Kidney (tissue), 14 donors: ENCODE measurements around the gene TAOK1. TPM values are rescaled to one million over a fixed set of nuclear protein-coding genes. Genes with fewer than 3 reads are reported as not detected.
A peak's percentile ranks its signal among the peaks of the same experiment; 100 is the strongest.

Experiments
- DNase-seq, 5 donors: peaks; one replicate each; pipeline ENCODE4 v3.0.0-alpha.2; 2013 to 2020
- FAIRE-seq: peaks from 2 replicates; lab custom pipeline; 2012; peaks lifted over from hg19 to GRCh38; lab: Jason Lieb, UNC
- H3K27ac ChIP-seq, 2 donors: one replicate each; pipeline ENCODE4 v1.7.0; 2013; ENCODE audit warnings: low read depth in 2 of 2, low read length in 2 of 2, inconsistent platforms in 1 of 2
- H3K27me3 ChIP-seq: one replicate; pipeline ENCODE4 v1.7.1; 2013; ENCODE audit warnings: low read length, inconsistent platforms; ENCODE audit not compliant: control insufficient read depth, insufficient read depth
- H3K36me3 ChIP-seq, 3 donors: one replicate each; pipeline versions ENCODE4 v1.7.0 to v1.7.1; 2013; ENCODE audit warnings: low read length in 3 of 3, control low read depth in 1 of 3, inconsistent platforms in 1 of 3; ENCODE audit not compliant: insufficient read depth in 3 of 3, control insufficient read depth in 2 of 3
- H3K4me1 ChIP-seq, 3 donors: one replicate each; pipeline versions ENCODE4 v1.7.0 to v1.7.1; 2013; ENCODE audit warnings: low read length in 3 of 3, inconsistent platforms in 1 of 3, low read depth in 1 of 3; ENCODE audit not compliant: control insufficient read depth in 2 of 3, insufficient read depth in 2 of 3
- H3K4me3 ChIP-seq, 3 donors: one replicate each; pipeline versions ENCODE4 v1.7.0 to v1.8.1; 2013; ENCODE audit warnings: low read length in 3 of 3, control low read depth in 1 of 3, inconsistent platforms in 1 of 3
- H3K9ac ChIP-seq, 3 donors: one replicate each; pipeline versions ENCODE4 v1.7.0 to v1.7.1; 2013; ENCODE audit warnings: low read length in 3 of 3, control low read depth in 1 of 3, inconsistent platforms in 1 of 3
- H3K9me3 ChIP-seq, 3 donors: one replicate each; pipeline versions ENCODE4 v1.7.0 to v1.7.1; 2013; ENCODE audit warnings: low read length in 3 of 3, control low read depth in 1 of 3, inconsistent platforms in 1 of 3; ENCODE audit not compliant: control insufficient read depth in 2 of 3, insufficient read depth in 1 of 3
- intact Hi-C: fragments of 100-400 bp; cut with DNase I; formaldehyde crosslinking; loops from one replicate; pipeline ENCODE4 v1.11.1; 2022
- polyA plus RNA-seq: library from polyadenylated mRNA; stranded (reverse); fragments of 350-450 nt; fragmentation: Illumina TruSeq; extraction: RNeasy Lipid Tissue Mini Kit (QIAGEN cat#74804); gene quantifications from one replicate; pipeline ENCODE4 v1.2.3, GENCODE V29; 2014; ENCODE audit warnings: low read depth, low replicate concordance; ENCODE audit not compliant: insufficient read depth
- total RNA-seq: library from RNA; stranded (reverse); fragmentation: NEBNext Ultra II Directional; extraction: Animal tissue kit (Norgen Biotek cat#: 25700); gene quantifications from one replicate; pipeline ENCODE4 v1.2.1, GENCODE V29; 2021
- TF ChIP-seq, protein P1 (sequence below): IDR thresholded peaks from 3 replicates; pipeline ENCODE4 v1.5.1; 2012; ENCODE audit warnings: mild to moderate bottlenecking, moderate library complexity, borderline replicate concordance; ENCODE audit not compliant: insufficient read depth; ENCODE audit errors: extremely low read depth
- donor health status: control.
- donor health status: control.
- donor health status: control.
- donor health status: control.
- donor health status: control.
- donor health status: DM: yes; HTN: yes; CAD: no.
- donor health status: Normal renal cell carcinoma (clear cell type).

The TAOK1 gene
- total and polyA plus RNA-seq, 2 donors from 2014 or later = 5.0 to 74.9 TPM

GRCh38 chr17:29590411-29591145 lies 200.4 kb downstream of the TAOK1 start:
- Histone ChIP-seq H3K27ac (peak overlapping the region; percentile 51 to 53), H3K4me3 (peak overlapping the region in 1 of 3 donors; percentile 76), H3K4me1 (peaks cover 0 to 53% (median 27%) of the 10 kb centered on the region in 3 donors), H3K36me3 (no peaks in the 10 kb centered on the region), H3K9me3 (no peaks in the 10 kb centered on the region), H3K27me3 (no peaks in the 10 kb centered on the region), H3K9ac (peak overlapping the region in 1 of 3 donors; percentile 4)
- TF ChIP-seq, protein P1, sequence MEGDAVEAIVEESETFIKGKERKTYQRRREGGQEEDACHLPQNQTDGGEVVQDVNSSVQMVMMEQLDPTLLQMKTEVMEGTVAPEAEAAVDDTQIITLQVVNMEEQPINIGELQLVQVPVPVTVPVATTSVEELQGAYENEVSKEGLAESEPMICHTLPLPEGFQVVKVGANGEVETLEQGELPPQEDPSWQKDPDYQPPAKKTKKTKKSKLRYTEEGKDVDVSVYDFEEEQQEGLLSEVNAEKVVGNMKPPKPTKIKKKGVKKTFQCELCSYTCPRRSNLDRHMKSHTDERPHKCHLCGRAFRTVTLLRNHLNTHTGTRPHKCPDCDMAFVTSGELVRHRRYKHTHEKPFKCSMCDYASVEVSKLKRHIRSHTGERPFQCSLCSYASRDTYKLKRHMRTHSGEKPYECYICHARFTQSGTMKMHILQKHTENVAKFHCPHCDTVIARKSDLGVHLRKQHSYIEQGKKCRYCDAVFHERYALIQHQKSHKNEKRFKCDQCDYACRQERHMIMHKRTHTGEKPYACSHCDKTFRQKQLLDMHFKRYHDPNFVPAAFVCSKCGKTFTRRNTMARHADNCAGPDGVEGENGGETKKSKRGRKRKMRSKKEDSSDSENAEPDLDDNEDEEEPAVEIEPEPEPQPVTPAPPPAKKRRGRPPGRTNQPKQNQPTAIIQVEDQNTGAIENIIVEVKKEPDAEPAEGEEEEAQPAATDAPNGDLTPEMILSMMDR = no peak
- FAIRE-seq (no peak), DNase-seq (peak in 1 of 5 donors; percentile 81)
- intact Hi-C loops = no loop called here

DNA sequence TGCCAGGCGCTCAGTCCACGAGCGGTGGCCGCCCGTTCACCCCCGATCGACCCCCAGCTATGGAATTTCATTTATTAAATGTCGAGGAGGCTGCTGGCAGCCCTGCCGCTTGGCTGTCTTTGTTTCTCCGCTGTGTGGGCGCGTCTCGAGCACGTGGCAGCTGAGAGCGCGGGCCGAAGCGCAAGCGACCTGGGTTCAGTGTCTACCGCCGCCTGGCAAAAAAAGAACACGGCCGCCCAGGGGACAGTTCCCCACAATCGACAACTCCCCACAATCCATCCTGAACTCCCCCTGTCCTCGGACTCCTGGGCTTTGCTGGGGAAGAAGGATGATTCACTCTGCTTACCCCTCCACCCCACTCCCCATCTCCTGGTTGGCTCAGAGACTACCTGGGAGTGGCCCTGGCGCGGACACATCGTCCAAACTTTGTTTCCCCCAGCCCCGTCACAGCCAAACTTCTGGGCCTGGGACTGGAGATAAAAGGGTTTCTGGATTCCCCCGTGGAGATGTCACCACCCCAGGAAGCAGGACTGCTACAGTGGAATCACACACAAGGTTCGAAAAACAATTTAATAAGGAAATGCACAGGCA lies 201.1 kb downstream of the TAOK1 start:
- H3K27ac ChIP-seq = peak overlapping the region in 1 of 2 donors; percentile 53
- no peak for FAIRE-seq
- H3K9ac ChIP-seq = no peak overlapping the region
- peak overlapping the region; percentile 9 to 57 (median 41) for H3K4me3 ChIP-seq
- no peaks in the 10 kb centered on the region for H3K27me3 ChIP-seq
- H3K36me3 ChIP-seq = no peaks in the 10 kb centered on the region
- intact Hi-C loops = no loop called here
- TF ChIP-seq, protein P1 = no peak
- peaks cover 0 to 53% (median 27%) of the 10 kb centered on the region in 3 donors for H3K4me1 ChIP-seq
- peak in 3 of 5 donors; percentile 61 to 87 (median 69) for DNase-seq
- no peaks in the 10 kb centered on the region for H3K9me3 ChIP-seq

GRCh38 chr17:29591737-29592608 lies 201.8 kb downstream of the TAOK1 start:
- Histone ChIP-seq H3K27ac (no peak overlapping the region), H3K27me3 (no peaks in the 10 kb centered on the region), H3K9ac (no peak overlapping the region), H3K4me1 (peaks cover 0 to 48% (median 27%) of the 10 kb centered on the region in 3 donors), H3K4me3 (peak overlapping the region; percentile 9 to 57 (median 41)), H3K36me3 (no peaks in the 10 kb centered on the region), H3K9me3 (no peaks in the 10 kb centered on the region)
- intact Hi-C loops = no loop called here
- peak; percentile 95 to 98 (median 97) for DNase-seq
- FAIRE-seq = no peak
- TF ChIP-seq, protein P1 = peak; percentile 95
